Heart right ventricle (tissue), 16 donors: ENCODE measurements around the gene NT5DC2. TPM values are rescaled to one million over a fixed set of nuclear protein-coding genes. Genes with fewer than 3 reads are reported as not detected.
A peak's percentile ranks its signal among the peaks of the same experiment; 100 is the strongest.

Experiments used
- ATAC-seq, 8 donors: fragments of 200-7000 bp; cut with Tn5 transposase; one replicate each; pipeline ENCODE4 v1.9.1; 2020; ENCODE audit warnings: mild to moderate bottlenecking in 8 of 8, moderate library complexity in 8 of 8, moderate number of reproducible peaks in 1 of 8
- DNase-seq, 2 donors: peaks; one replicate each; pipeline ENCODE4 v3.0.0-alpha.2; 2020
- H3K27ac ChIP-seq, 10 donors: fragments of 200-600 bp; sonication (generic) in 2 of 10; one replicate each; pipeline versions ENCODE4 v1.5.0 to v1.8.0; 2020 to 2022; ENCODE audit warnings: mild to moderate bottlenecking in 3 of 10
- H3K27me3 ChIP-seq, 7 donors: fragments of 200-600 bp; one replicate each; pipeline ENCODE4 v1.8.0; 2021 to 2022; ENCODE audit warnings: mild to moderate bottlenecking in 2 of 7
- H3K36me3 ChIP-seq, 9 donors: fragments of 200-600 bp; sonication (generic) in 1 of 9; one replicate each; pipeline versions ENCODE4 v1.5.0 to v1.8.0; 2020 to 2022; ENCODE audit warnings: mild to moderate bottlenecking in 2 of 9
- H3K4me1 ChIP-seq, 9 donors: fragments of 200-600 bp; sonication (generic) in 1 of 9; one replicate each; pipeline versions ENCODE4 v1.5.0 to v1.8.0; 2020 to 2022; ENCODE audit warnings: mild to moderate bottlenecking in 4 of 9
- H3K4me3 ChIP-seq, 10 donors: fragments of 200-600 bp; sonication (generic) in 2 of 10; one replicate each; pipeline versions ENCODE4 v1.5.0 to v1.8.0; 2020 to 2022; ENCODE audit warnings: mild to moderate bottlenecking in 7 of 10, moderate library complexity in 2 of 10
- H3K9me3 ChIP-seq, 11 donors: fragments of 200-600 bp in 10 of 11; sonication (generic) in 2 of 11; one replicate each; pipeline versions ENCODE4 v1.5.0 to v1.8.0; 2013 to 2022; ENCODE audit warnings: mild to moderate bottlenecking in 2 of 11, control low read depth in 1 of 11, moderate library complexity in 1 of 11
- CTCF ChIP-seq, 9 donors: fragments of 200-600 bp; sonication (generic) in 2 of 9; IDR thresholded peaks; one replicate each; pipeline versions ENCODE4 v1.5.0 to v1.8.0; 2021 to 2022; ENCODE audit warnings: antibody characterized with exemption in 9 of 9, mild to moderate bottlenecking in 5 of 9, moderate library complexity in 1 of 9
- WGBS, 2 donors: extraction: QIAGEN DNeasy Blood & Tissue Kit; methylation state at CpG; one replicate each; pipeline ENCODE4 v1.1.7; 2013; ENCODE audit warnings: inconsistent platforms in 1 of 2; 5-methylcytosine and 5-hydroxymethylcytosine counted together
- intact Hi-C, 10 donors: fragments of 100-400 bp; cut with DNase I; formaldehyde crosslinking; loops; one replicate each; pipeline versions ENCODE4 v1.11.1 to v1.14.2; 2022
- polyA plus RNA-seq, 2 donors: library from polyadenylated mRNA; stranded (reverse); fragments of 200-250 nt; gene quantifications; one replicate each; pipeline ENCODE4 v1.2.3, GENCODE V29; 2013
- total RNA-seq, 10 donors: library from RNA; stranded (reverse); fragmentation: NEBNext Ultra II Directional in 3 of 10; extraction: Animal tissue kit (Norgen Biotek cat#: 25700) in 3 of 10; gene quantifications; one replicate each; pipeline versions ENCODE4 v1.2.1 to v1.2.4, GENCODE V29; 2021 to 2023
- donor health status: Arrhythmogenic right ventricular cardiomyopathy.
- donor health status: ischemic (EF 13 %, LVEDD 7.1; RV severe dilation, severe dysfunction).
- donor health status: healthy with polysubstance abuse.
- donor health status: DM: no; HTN: yes; CAD: no.
- donor health status: DM: no; HTN: no; CAD: no.
- donor health status: ischemic (EF 25% LVEDD 6.9; RV normal size, moderate dysfunction).
- donor health status: ischemic (EF 25% LVEDD 5.7; RV mildly dilated, moderate dysfunction).
- donor health status: healthy.
- donor health status: DM: yes; HTN: yes; CAD: no.
- donor health status: Ischemic cardiomyopathy.
- donor health status: ischemic (EF 35%, LVEDD 5.7; RV mildly dilated, moderate dysfunction).
- donor health status: nonischemic (EF 11% LVEDD 7.7; RV severe dilation, severe dysfunction).
- donor health status: DM: yes; HTN: yes; CAD: no.
- donor health status: PGD.
- donor health status: ischemic (EF 29% LVEDD 5.4; RV normal size, mild dysfunction).
- donor health status: nonischemic (EF 23%, LVEDD 6.1; RV moderate dilation, normal function).

Gene NT5DC2
- total and polyA plus RNA-seq, 12 donors = 25.1 to 138 (median 54.5) TPM

GRCh38 chr3:52490035-52490938 lies 43.4 kb downstream of the NT5DC2 start:
- WGBS, 2 donors = 68 to 69% methylated on average over 22 of the region's 22 CpGs
- intact Hi-C loops = loop anchor here in 3 of 10 donors (5.0 kb wide), 3 partner anchors 37 to 47 kb away; partner anchors contain the start of genes NT5DC2 (in 1 of the 3) and UQCC5 (in 1 of the 3)
- peaks cover 0 to 85% (median 70%) of the 10 kb centered on the region in 9 donors for H3K36me3 ChIP-seq
- no peak overlapping the region for H3K4me3 ChIP-seq
- H3K9me3 ChIP-seq = no peaks in the 10 kb centered on the region
- no peak for DNase-seq
- ATAC-seq = no peak
- peaks cover 8 to 69% (median 59%) of the 10 kb centered on the region in 9 donors for H3K4me1 ChIP-seq
- TF ChIP-seq CTCF (IDR thresholded peaks at IDR 0.05) = no peak
- H3K27ac ChIP-seq = peak overlapping the region in 9 of 10 donors; percentile 54 to 90 (median 73)
- no peaks in the 10 kb centered on the region for H3K27me3 ChIP-seq

GRCh38 chr3:52489453-52489852 lies 44.2 kb downstream of the NT5DC2 start:
- WGBS, 2 donors = 85 to 91% methylated on average over 18 of the region's 18 CpGs
- no peaks in the 10 kb centered on the region for H3K27me3 ChIP-seq
- peaks cover 0 to 91% (median 70%) of the 10 kb centered on the region in 9 donors for H3K36me3 ChIP-seq
- no peak for ATAC-seq
- no peaks in the 10 kb centered on the region for H3K9me3 ChIP-seq
- peaks cover 14 to 69% (median 59%) of the 10 kb centered on the region in 9 donors for H3K4me1 ChIP-seq
- no peak for TF ChIP-seq CTCF (IDR thresholded peaks at IDR 0.05)
- no peak overlapping the region for H3K4me3 ChIP-seq
- peak overlapping the region in 6 of 10 donors; percentile 16 to 90 (median 75) for H3K27ac ChIP-seq
- intact Hi-C loops = no loop called here
- DNase-seq = no peak

GRCh38 chr3:52488746-52489145 lies 44.9 kb downstream of the NT5DC2 start:
- Histone ChIP-seq H3K36me3 (peaks cover 0 to 93% (median 70%) of the 10 kb centered on the region in 9 donors), H3K27me3 (no peaks in the 10 kb centered on the region), H3K4me3 (no peak overlapping the region), H3K9me3 (no peaks in the 10 kb centered on the region), H3K4me1 (peaks cover 18 to 69% (median 59%) of the 10 kb centered on the region in 9 donors), H3K27ac (peak overlapping the region in 1 of 10 donors; percentile 16)
- no peak for DNase-seq
- ATAC-seq = no peak
- intact Hi-C loops = no loop called here
- WGBS, 2 donors = 80% methylated on average over 3 of the region's 3 CpGs
- TF ChIP-seq CTCF (IDR thresholded peaks at IDR 0.05) = no peak

GRCh38 chr3:52487788-52488691 lies 45.6 kb downstream of the NT5DC2 start:
- peaks cover 0 to 96% (median 71%) of the 10 kb centered on the region in 9 donors for H3K36me3 ChIP-seq
- H3K9me3 ChIP-seq = no peaks in the 10 kb centered on the region
- no peak overlapping the region for H3K27ac ChIP-seq
- DNase-seq = no peak
- H3K4me1 ChIP-seq = peaks cover 23 to 72% (median 59%) of the 10 kb centered on the region in 9 donors
- H3K27me3 ChIP-seq = no peaks in the 10 kb centered on the region
- no peak for ATAC-seq
- no peak overlapping the region for H3K4me3 ChIP-seq
- 96% methylated on average over 59 of the region's 59 CpGs for WGBS, 2 donors
- intact Hi-C loops = no loop called here
- no peak for TF ChIP-seq CTCF (IDR thresholded peaks at IDR 0.05)
